Measurements from ENCODE around the gene CDKL1.

The CDKL1 gene

GRCh38 chr14:50340963-50341362 is 55.7 kb downstream of the CDKL1 start:
- FAIRE-seq = no peak
- no peak for DNase-seq (ENCODE audit: insufficient read length, low spot score)
- peak; percentile 23 for TF ChIP-seq CTCF (IDR thresholded peaks at IDR 0.05; ENCODE audit: insufficient read depth, missing control alignments)

- FAIRE-seq = no peak
- DNase-seq (ENCODE audit: insufficient read length, low spot score) = no peak
- TF ChIP-seq CTCF (IDR thresholded peaks at IDR 0.05; ENCODE audit: insufficient read depth, missing control alignments) = no peak
Observed at GRCh38 chr14:50340045-50340444, 56.6 kb downstream of the CDKL1 start.

- FAIRE-seq (no peak), DNase-seq (ENCODE audit: insufficient read length, low spot score) (no peak)
- TF ChIP-seq CTCF (IDR thresholded peaks at IDR 0.05; ENCODE audit: insufficient read depth, missing control alignments) = no peak
Observed at GRCh38 chr14:50339178-50339804, 57.4 kb downstream of the CDKL1 start.

- no peak for TF ChIP-seq CTCF (IDR thresholded peaks at IDR 0.05; ENCODE audit: insufficient read depth, missing control alignments)
- no peak for FAIRE-seq
- DNase-seq (ENCODE audit: insufficient read length, low spot score) = no peak
Observed at GRCh38 chr14:50338587-50338986, 58.1 kb downstream of the CDKL1 start.

GRCh38 chr14:50335989-50336824 is 60.5 kb downstream of the CDKL1 start:
- TF ChIP-seq CTCF (IDR thresholded peaks at IDR 0.05; ENCODE audit: insufficient read depth, missing control alignments) = no peak
- DNase-seq (ENCODE audit: insufficient read length, low spot score) (peak; percentile 27), FAIRE-seq (no peak)

- peak; percentile 4 for TF ChIP-seq CTCF (IDR thresholded peaks at IDR 0.05; ENCODE audit: insufficient read depth, missing control alignments)
- DNase-seq (ENCODE audit: insufficient read length, low spot score) = peak; percentile 19
- FAIRE-seq = no peak
Observed at GRCh38 chr14:50335389-50335788, 61.3 kb downstream of the CDKL1 start.

GRCh38 chr14:50334211-50334610 is 62.5 kb downstream of the CDKL1 start:
- DNase-seq (ENCODE audit: insufficient read length, low spot score) = no peak
- no peak for TF ChIP-seq CTCF (IDR thresholded peaks at IDR 0.05; ENCODE audit: insufficient read depth, missing control alignments)
- no peak for FAIRE-seq

Measured in D721Med (cell line).